ENCODE results near the gene UGT2A3.

GRCh38 chr4:68907245-68907644 is 44.4 kb downstream of the UGT2A3 start:
- TF ChIP-seq CTCF (IDR thresholded peaks at IDR 0.05) (no peak), POLR2A (IDR thresholded peaks at IDR 0.05) (no peak)
